ENCODE results near the gene UHRF2. TPM values are rescaled to one million over a fixed set of nuclear protein-coding genes. Genes with fewer than 3 reads are reported as not detected.

Gene UHRF2
- total RNA-seq, 1 donor from 2014 or later, result 45.2 TPM

DNA sequence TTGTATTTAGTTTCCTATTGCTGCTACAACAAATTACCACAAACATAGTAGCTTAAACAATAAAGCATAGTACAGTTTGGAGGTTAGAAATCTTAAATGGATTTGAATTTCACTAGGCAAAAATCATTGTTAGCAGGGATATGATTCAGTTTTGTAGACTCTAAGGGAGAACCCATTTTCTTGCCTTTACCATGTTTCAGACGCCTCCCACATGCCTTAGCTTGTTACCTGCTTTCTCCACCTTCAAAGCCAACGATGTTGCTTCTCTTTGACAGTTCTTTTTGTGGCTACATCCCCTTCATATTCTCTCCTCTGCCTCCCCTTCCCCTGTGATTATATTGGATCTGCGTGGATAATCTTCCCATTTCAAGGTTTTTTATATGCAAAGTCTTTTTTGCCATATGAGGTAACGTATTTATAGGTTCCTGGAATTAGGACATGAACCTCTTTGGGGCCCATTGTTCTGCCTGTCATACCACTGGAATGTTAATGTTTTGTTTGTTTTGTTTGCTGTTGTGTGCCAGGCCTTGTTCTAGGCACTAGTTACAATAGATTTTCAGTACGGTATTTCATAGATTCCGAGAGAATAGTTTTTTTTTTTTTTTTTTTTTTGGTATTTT is 54.1 kb downstream of the UHRF2 start:
- H3K27ac Mint-ChIP-seq (ENCODE audit: unreplicated experiment), result no peak overlapping the region
- no peak for DNase-seq (ENCODE audit: low spot score)
- no peak overlapping the region for H3K4me3 Mint-ChIP-seq (ENCODE audit: unreplicated experiment)
- TF ChIP-seq, protein P1, sequence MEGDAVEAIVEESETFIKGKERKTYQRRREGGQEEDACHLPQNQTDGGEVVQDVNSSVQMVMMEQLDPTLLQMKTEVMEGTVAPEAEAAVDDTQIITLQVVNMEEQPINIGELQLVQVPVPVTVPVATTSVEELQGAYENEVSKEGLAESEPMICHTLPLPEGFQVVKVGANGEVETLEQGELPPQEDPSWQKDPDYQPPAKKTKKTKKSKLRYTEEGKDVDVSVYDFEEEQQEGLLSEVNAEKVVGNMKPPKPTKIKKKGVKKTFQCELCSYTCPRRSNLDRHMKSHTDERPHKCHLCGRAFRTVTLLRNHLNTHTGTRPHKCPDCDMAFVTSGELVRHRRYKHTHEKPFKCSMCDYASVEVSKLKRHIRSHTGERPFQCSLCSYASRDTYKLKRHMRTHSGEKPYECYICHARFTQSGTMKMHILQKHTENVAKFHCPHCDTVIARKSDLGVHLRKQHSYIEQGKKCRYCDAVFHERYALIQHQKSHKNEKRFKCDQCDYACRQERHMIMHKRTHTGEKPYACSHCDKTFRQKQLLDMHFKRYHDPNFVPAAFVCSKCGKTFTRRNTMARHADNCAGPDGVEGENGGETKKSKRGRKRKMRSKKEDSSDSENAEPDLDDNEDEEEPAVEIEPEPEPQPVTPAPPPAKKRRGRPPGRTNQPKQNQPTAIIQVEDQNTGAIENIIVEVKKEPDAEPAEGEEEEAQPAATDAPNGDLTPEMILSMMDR (IDR thresholded peaks at IDR 0.05), result no peak
- peaks cover 24% of the 10 kb centered on the region for H3K4me1 Mint-ChIP-seq (ENCODE audit: low read depth)
- no peaks in the 10 kb centered on the region for H3K27me3 Mint-ChIP-seq (ENCODE audit: low read depth)
- H3K9me3 Mint-ChIP-seq (ENCODE audit: low read depth), result no peaks in the 10 kb centered on the region
- H3K36me3 Mint-ChIP-seq (ENCODE audit: low read depth), result no peaks in the 10 kb centered on the region

DNA sequence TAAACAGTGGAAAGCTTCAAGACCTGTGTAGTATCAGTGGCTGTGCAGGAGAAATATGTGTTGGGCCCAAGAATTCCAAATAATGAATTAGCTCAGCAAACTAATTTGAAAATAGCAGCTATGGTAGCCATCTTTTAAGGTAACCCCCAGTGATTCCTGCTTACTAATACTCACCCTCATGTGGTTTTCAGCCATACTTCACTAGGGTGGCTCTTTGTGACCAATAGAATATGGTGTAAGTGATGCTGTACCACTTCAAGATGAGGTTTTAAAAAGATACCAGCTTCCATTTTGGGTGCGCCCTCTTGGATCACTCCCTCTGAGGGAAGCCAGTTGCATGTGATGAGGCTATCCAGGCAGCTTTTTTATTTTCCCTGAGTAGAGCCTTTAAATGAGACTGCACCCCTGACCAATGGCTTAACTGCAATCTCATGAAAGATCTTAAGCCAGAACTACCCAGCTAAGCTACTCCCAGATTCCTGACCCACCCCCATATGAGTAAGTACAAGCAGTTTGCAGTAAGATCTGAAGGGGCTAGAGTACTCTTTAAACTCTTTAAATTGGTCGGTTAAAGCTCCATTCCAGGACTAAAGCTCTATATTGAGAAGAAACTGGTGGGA is 58.3 kb downstream of the UHRF2 start:
- H3K4me3 Mint-ChIP-seq (ENCODE audit: unreplicated experiment), result no peak overlapping the region
- no peak for DNase-seq (ENCODE audit: low spot score)
- H3K27ac Mint-ChIP-seq (ENCODE audit: unreplicated experiment), result peak overlapping the region; percentile 62
- TF ChIP-seq, protein P1 (IDR thresholded peaks at IDR 0.05), result no peak
- peaks cover 3% of the 10 kb centered on the region for H3K36me3 Mint-ChIP-seq (ENCODE audit: low read depth)
- no peaks in the 10 kb centered on the region for H3K9me3 Mint-ChIP-seq (ENCODE audit: low read depth)
- H3K27me3 Mint-ChIP-seq (ENCODE audit: low read depth), result no peaks in the 10 kb centered on the region
- H3K4me1 Mint-ChIP-seq (ENCODE audit: low read depth), result peaks cover 43% of the 10 kb centered on the region

DNA sequence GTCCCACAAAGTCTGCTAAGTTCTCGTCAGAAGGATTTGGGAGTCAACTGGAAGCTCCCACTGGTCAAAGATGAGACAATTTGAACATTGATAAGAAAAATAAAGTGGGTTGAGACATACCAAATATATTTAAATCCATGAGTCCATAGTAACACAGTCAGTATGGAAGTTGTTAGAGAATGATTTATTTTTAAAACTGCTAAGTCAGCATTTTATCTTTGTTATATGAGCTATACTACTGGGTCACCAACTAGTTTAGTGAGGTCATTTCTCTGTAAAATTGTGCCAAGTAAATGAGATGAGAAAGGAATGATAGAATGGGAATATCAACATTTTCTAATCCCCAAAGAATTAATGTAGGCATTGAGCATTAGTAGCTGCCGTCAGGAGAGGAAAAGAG is 60.2 kb downstream of the UHRF2 start:
- no peak overlapping the region for H3K4me3 Mint-ChIP-seq (ENCODE audit: unreplicated experiment)
- TF ChIP-seq, protein P1 (IDR thresholded peaks at IDR 0.05), result no peak
- no peak for DNase-seq (ENCODE audit: low spot score)
- H3K36me3 Mint-ChIP-seq (ENCODE audit: low read depth), result peaks cover 3% of the 10 kb centered on the region
- no peaks in the 10 kb centered on the region for H3K9me3 Mint-ChIP-seq (ENCODE audit: low read depth)
- no peak overlapping the region for H3K27ac Mint-ChIP-seq (ENCODE audit: unreplicated experiment)
- peaks cover 36% of the 10 kb centered on the region for H3K4me1 Mint-ChIP-seq (ENCODE audit: low read depth)
- H3K27me3 Mint-ChIP-seq (ENCODE audit: low read depth), result no peaks in the 10 kb centered on the region

DNA sequence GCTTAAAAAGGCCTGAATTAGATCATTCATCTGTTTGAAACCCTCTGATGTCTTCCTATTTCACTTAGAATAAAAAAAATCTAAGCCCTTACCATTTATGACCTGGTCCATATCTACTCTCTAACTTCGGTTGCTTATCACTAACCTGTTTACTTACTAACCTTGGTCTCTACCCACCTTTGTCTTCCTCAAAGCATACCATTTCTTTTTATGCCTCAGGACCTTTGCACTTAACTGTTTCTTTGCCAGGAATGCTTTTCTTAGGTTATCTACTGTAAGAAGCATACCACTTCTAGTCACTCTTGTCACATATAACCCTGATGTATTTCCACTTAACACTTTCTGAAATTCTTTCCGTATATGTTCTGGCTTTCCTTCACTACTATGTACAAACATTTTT is 67.0 kb downstream of the UHRF2 start:
- H3K27me3 Mint-ChIP-seq (ENCODE audit: low read depth), result no peaks in the 10 kb centered on the region
- H3K36me3 Mint-ChIP-seq (ENCODE audit: low read depth), result peaks cover 10% of the 10 kb centered on the region

DNA sequence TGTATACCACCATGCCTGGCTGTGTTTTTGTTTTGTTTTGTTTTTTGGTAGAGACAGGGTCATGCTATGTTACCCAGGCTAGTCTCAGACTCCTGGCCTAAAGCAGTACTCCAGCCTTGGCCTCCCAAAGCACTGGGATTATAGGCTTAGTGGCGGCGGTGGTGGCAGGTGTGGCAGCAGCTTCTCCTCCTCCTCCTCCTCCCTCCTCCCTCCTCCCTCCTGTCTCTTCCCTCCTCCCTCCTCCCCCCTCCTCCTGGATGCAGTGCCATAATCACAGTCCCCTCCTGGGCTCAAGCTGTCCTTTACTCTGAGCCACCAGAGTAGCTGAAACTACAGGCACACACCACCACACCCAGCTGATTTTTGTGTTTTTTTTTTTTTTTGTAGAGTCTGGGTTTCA is 71.2 kb downstream of the UHRF2 start:
- Mint-ChIP-seq H3K4me3 (ENCODE audit: unreplicated experiment) (no peak overlapping the region), H3K36me3 (ENCODE audit: low read depth) (peaks cover 19% of the 10 kb centered on the region), H3K9me3 (ENCODE audit: low read depth) (no peaks in the 10 kb centered on the region), H3K27me3 (ENCODE audit: low read depth) (no peaks in the 10 kb centered on the region), H3K4me1 (ENCODE audit: low read depth) (no peaks in the 10 kb centered on the region), H3K27ac (ENCODE audit: unreplicated experiment) (peak overlapping the region; percentile 17)
- no peak for DNase-seq (ENCODE audit: low spot score)
- TF ChIP-seq, protein P1 (IDR thresholded peaks at IDR 0.05), result no peak

More for the DNA sequence above, 67.0 kb downstream of the UHRF2 start:
- H3K27ac Mint-ChIP-seq (ENCODE audit: unreplicated experiment), result no peak overlapping the region
- DNase-seq (ENCODE audit: low spot score), result no peak
- H3K4me3 Mint-ChIP-seq (ENCODE audit: unreplicated experiment), result no peak overlapping the region
- no peaks in the 10 kb centered on the region for H3K9me3 Mint-ChIP-seq (ENCODE audit: low read depth)
- TF ChIP-seq, protein P1 (IDR thresholded peaks at IDR 0.05), result no peak
- no peaks in the 10 kb centered on the region for H3K4me1 Mint-ChIP-seq (ENCODE audit: low read depth)
